Stimulated activated CD4-positive, alpha-beta T cell treated with anti-CD3 and anti-CD28 coated beads, Interleukin-12 subunit alpha, Interleukin-12 subunit beta, amount 100 ng/mL, for 48 hours (primary cell): Measurements from ENCODE around the gene OPCML.

Source experiments
- DNase-seq, 3 donors: peaks; one replicate each; pipeline ENCODE4 v3.0.0-alpha.2; 2020; ENCODE audit warnings: low read depth in 2 of 3, low spot score in 1 of 3

Gene OPCML

GRCh38 chr11:132648851-132649250 is 883.5 kb downstream of the OPCML start:
- no peak for DNase-seq

- no peak for DNase-seq
Measured at GRCh38 chr11:132646890-132647289, 885.4 kb downstream of the OPCML start.

DNA sequence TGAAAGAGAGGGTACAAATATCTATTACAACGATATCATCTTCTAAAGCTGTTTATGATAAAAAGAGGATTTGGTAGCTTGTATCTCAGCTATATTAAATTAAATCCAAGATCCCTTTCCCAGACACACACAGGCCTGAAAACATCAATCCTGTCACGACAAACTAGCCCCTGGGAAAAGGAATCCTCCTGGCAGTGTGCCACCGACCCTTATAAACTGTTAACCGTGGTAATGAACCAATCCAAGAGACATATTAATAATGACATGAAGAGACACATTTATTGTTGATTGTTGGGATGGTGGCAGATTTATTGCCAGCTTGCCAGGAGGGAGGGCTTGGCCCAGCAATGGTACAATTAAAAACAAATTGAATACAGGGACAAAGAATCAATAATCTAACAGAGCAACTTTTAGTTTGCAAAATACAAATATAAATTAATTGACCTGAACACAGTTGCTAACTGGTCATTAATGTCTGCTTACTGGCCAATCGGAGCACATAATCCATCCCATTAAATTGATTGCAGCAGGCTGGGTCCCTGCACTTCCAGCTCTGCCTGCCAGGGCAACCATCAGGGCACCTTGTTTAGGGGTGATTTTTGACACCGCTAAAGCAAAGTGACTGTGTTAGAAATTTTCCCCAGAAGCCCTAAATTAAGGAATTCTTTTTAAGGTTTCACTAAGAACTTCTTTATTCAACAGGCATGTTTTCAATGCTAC is 887.6 kb downstream of the OPCML start:
- DNase-seq, result no peak

GRCh38 chr11:132643239-132643638 is 889.1 kb downstream of the OPCML start:
- DNase-seq, result no peak

GRCh38 chr11:132640952-132641351 is 891.3 kb downstream of the OPCML start:
- DNase-seq, result no peak

GRCh38 chr11:132639986-132640385 is 892.3 kb downstream of the OPCML start:
- DNase-seq, result no peak

GRCh38 chr11:132639403-132639802 is 892.9 kb downstream of the OPCML start:
- DNase-seq, result no peak

GRCh38 chr11:132638423-132638822 is 893.9 kb downstream of the OPCML start:
- DNase-seq, result no peak

DNA sequence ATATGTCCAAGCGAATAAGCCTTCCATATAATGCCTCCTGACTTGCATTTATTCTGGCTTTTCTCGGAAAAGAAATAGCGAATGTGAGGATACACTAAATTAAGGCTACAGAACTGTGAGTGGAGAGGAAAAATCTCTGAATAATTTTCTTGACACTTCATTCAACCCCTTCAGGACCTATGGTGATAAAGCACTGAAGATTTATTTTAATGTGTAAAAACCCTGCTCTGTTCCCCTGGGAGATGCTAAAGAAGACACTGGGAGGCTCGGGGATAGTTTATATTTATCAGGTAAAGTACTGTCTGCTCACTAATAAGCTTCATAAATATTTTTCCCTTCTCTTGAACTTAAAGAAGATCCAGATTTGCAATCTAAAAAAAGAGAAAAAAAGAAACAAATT is 895.8 kb downstream of the OPCML start:
- no peak for DNase-seq

- DNase-seq, result no peak
Measured at GRCh38 chr11:132632641-132633124, 899.6 kb downstream of the OPCML start.

DNA sequence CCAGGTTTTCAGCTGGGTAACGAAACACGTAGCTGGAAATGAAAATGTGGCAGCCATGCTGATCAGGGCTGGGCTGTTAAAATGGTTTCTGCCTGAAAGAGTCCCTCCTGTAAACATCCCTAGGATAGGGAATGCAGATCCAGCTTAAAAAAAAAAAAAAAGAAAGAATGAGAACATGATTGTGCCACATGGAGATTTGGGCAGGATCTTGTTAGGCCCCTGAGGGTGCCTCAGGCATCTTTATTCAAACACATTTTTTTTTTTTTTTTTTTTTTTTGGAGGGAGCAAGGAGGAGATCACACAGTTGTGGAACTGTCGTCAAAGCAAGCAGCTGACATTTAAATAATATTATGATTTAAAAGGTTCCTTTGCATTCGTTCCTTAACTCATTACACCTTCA is 900.3 kb downstream of the OPCML start:
- no peak for DNase-seq

GRCh38 chr11:132627981-132628380 is 904.3 kb downstream of the OPCML start:
- no peak for DNase-seq

DNA sequence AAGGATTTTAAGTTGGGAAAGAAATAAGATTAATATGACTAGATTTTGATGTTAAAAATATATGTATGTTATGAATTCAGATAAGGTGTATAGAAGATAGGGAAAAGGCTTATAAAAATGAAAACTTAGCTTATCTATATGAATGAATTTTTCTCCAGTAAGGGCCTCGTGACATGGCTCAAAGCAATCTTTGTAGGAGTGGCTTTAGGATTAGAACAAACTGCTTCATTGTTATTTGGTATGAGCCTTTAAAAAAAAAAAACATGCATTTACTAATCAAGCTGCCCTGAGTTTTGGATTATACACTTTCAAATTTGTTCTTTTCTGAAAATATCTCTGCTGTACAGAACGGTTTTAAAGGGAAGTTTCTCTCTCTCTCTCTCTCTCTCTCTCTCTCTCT is 905.9 kb downstream of the OPCML start:
- DNase-seq, result no peak

DNA sequence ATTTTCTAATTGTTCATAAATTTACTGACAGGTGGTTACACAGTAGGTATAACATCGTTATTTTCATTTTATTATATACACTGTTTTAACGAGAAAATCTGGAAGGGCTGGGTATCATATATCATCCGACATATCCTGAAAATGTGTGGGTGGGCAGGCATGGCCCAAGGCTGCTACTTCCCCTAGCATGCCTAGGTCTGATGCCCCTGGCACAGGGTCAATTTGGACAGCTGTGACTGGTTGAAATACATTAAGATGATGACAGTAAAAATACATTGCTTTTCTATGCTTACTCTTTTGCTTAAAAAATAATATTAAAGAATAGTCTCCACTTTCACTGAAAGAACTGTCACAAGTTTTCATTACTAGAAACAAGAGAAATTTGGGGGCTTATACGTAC is 908.8 kb downstream of the OPCML start:
- DNase-seq, result no peak

- no peak for DNase-seq
Measured at GRCh38 chr11:132621976-132622580, 910.2 kb downstream of the OPCML start.

DNA sequence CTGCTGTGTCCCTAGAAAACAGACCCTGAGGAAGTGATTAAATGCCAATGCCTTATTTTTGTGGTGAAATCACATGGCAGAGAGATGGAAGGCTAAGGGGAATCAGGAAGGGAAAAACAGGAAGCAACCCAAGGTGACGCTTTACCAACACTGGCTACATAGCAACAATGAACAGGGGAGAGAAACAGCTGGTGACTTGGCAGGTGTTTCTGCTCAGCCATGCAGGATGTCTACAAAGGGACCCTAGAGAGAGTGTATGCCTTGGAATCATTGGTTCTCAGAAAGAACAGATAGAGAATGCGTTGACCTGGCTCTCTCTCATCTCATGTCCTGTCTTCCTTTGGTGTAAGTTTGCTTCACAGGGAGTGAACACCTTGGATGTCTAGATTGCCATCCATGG is 911.9 kb downstream of the OPCML start:
- no peak for DNase-seq

DNA sequence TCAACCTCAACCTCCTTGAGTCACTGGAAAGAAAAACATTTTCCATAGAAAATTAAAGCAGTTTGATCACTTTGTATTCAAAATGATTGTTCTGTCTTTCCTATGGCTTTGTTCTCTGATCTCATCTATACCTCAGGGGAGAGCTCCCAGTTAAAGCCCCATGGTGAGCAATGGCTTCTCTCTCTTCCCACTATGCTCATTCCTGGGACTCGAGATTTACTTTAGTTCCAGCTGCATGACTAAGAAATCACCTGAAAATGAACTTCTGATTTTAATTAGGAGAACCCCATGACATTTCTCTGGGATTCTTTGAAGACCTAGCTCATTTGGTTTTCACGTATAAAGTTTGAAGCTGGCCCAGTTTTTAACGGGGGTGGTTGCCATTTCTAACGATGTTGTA is 921.5 kb downstream of the OPCML start:
- no peak for DNase-seq

GRCh38 chr11:132610216-132610615 is 922.1 kb downstream of the OPCML start:
- DNase-seq, result no peak

GRCh38 chr11:132607575-132607974 is 924.7 kb downstream of the OPCML start:
- no peak for DNase-seq

GRCh38 chr11:132605825-132606570 is 926.3 kb downstream of the OPCML start:
- no peak for DNase-seq

DNA sequence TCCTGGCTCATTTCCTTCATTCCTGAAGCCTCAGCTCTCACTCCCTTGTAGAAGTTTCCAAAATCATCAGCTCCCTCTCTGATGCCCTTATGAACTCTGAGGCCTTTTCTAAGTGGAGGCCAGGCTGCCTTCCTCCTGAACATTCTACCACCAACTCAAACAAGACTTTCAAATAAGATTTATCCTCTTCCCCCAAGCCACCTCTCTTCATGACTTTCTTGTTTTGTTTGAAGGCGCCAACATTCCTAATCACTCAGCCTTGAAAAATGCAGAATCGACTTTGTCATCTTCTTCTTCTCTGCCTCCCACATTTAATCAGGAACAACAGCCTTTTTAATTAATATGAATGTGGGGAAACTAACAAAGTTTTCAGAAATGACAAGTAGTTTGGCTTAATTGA is 927.9 kb downstream of the OPCML start:
- DNase-seq, result no peak

GRCh38 chr11:132601875-132602274 is 930.4 kb downstream of the OPCML start:
- no peak for DNase-seq
